Lower leg skin (tissue), 3 donors: ENCODE data around the gene RPTOR.

Experiments
- POLR2A ChIP-seq, 2 donors: fragments of 450-650 bp; IDR thresholded peaks; one replicate each; pipeline ENCODE4 v1.6.1; 2016 to 2017; ENCODE audit warnings: antibody characterized with exemption in 2 of 2, mild to moderate bottlenecking in 1 of 2, moderate library complexity in 1 of 2
- TF ChIP-seq, protein P1 (sequence below), 3 donors: fragments of 450-650 bp; IDR thresholded peaks; one replicate each; pipeline ENCODE4 v1.5.1; 2016; ENCODE audit warnings: antibody characterized with exemption in 3 of 3, mild to moderate bottlenecking in 3 of 3, moderate library complexity in 2 of 3

- TF ChIP-seq, protein P1, sequence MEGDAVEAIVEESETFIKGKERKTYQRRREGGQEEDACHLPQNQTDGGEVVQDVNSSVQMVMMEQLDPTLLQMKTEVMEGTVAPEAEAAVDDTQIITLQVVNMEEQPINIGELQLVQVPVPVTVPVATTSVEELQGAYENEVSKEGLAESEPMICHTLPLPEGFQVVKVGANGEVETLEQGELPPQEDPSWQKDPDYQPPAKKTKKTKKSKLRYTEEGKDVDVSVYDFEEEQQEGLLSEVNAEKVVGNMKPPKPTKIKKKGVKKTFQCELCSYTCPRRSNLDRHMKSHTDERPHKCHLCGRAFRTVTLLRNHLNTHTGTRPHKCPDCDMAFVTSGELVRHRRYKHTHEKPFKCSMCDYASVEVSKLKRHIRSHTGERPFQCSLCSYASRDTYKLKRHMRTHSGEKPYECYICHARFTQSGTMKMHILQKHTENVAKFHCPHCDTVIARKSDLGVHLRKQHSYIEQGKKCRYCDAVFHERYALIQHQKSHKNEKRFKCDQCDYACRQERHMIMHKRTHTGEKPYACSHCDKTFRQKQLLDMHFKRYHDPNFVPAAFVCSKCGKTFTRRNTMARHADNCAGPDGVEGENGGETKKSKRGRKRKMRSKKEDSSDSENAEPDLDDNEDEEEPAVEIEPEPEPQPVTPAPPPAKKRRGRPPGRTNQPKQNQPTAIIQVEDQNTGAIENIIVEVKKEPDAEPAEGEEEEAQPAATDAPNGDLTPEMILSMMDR (IDR thresholded peaks at IDR 0.05): no peak
- TF ChIP-seq POLR2A (IDR thresholded peaks at IDR 0.05): no peak
These were observed 333.2 kb downstream of the RPTOR start for GRCh38 chr17:80877729-80878303.
